HCT116 (cell line): ENCODE data around the gene AGBL1. TPM values are rescaled to one million over a fixed set of nuclear protein-coding genes. Genes with fewer than 3 reads are reported as not detected.

Source experiments
- ATAC-seq: fragments of 200-7000 bp; cut with Tn5 transposase; 2 replicates; pipeline ENCODE4 v1.9.1; 2020; ENCODE audit warnings: mild to moderate bottlenecking, moderate library complexity
- BruUV-seq: library from RNA; stranded (reverse); fragments of 400-500 nt; replicated peaks from 2 replicates; lab custom pipeline; 2021; lab: Mats Ljungman, UMichigan
- CTCF ChIA-PET: fragments of 300-600 bp; sonication (Branson Sonifier 250); formaldehyde crosslinking; loops from one replicate; lab custom pipeline; 2021; ENCODE audit warnings: antibody characterized with exemption; lab: Charles Lee
- POLR2A ChIA-PET: fragments of 300-600, 350-600 bp; sonication (Branson Sonifier 250); formaldehyde crosslinking; loops from one replicate; lab custom pipeline; 2021; ENCODE audit warnings: antibody characterized with exemption; lab: Charles Lee
- RAD21 ChIA-PET, 2 experiments: fragments of 300-600 bp; sonication (Branson Sonifier 250); formaldehyde crosslinking; loops; one replicate each; lab custom pipeline; 2023; ENCODE audit warnings: low total read pairs in 2 of 2; ENCODE audit not compliant: uncharacterized antibody in 2 of 2, unreplicated experiment in 2 of 2, low non-redundant PET in 1 of 2; lab: Charles Lee
- DNase-seq: peaks from one replicate; pipeline ENCODE4 v3.0.0-alpha.2; 2010; ENCODE audit warnings: low read depth, low spot score
- H2AFZ ChIP-seq: fragments of 200-600 bp; shearing (Covaris generic), sonication (generic); 2 replicates; pipeline ENCODE4 v1.6.1; 2017; ENCODE audit warnings: low read depth, mixed run types, mixed read lengths, antibody characterized with exemption, low read length; ENCODE audit not compliant: poor library complexity, severe bottlenecking
- H3K27ac ChIP-seq: 2 replicates; pipeline ENCODE4 v1.5.1; 2012; ENCODE audit warnings: low read depth, low read length
- H3K27me3 ChIP-seq: fragments of 200-600 bp; sonication (generic); 2 replicates; pipeline ENCODE4 v1.6.1; 2016; ENCODE audit warnings: mixed run types, low read length, mixed read lengths; ENCODE audit not compliant: insufficient read depth
- H3K36me3 ChIP-seq, 2 experiments: fragments of 200-500 bp in 1 of 2; fragments of 200-600 bp in 1 of 2; sonication (Bioruptor generic) in 1 of 2; sonication (generic) in 1 of 2; 2 replicates each; pipeline versions ENCODE4 v1.5.1 to v1.6.1; 2014 to 2016; ENCODE audit warnings: low read length in 2 of 2, inconsistent platforms in 1 of 2, mixed read lengths in 1 of 2, mixed run types in 1 of 2; ENCODE audit not compliant: insufficient read depth in 2 of 2, control insufficient read depth in 1 of 2
- H3K4me1 ChIP-seq, 2 experiments: fragments of 200-600 bp in 1 of 2; sonication (generic) in 1 of 2; 2 replicates each; pipeline versions ENCODE4 v1.5.1 to v1.6.1; 2012 to 2017; ENCODE audit warnings: low read length in 2 of 2, inconsistent platforms in 1 of 2, mild to moderate bottlenecking in 1 of 2, mixed read lengths in 1 of 2, mixed run types in 1 of 2, moderate library complexity in 1 of 2; ENCODE audit not compliant: insufficient read depth in 2 of 2, control insufficient read depth in 1 of 2
- H3K4me2 ChIP-seq: fragments of 200-600 bp; sonication (generic); 2 replicates; pipeline ENCODE4 v1.6.1; 2017; ENCODE audit warnings: mixed run types, low read length, mixed read lengths
- H3K4me3 ChIP-seq, 2 experiments: fragments of 200-600 bp in 1 of 2; sonication (generic) in 1 of 2; replicated peaks in 1 of 2; 2 replicates each; pipeline ENCODE4 v1.5.1; 2011 to 2016; ENCODE audit warnings: low read length in 2 of 2, control low read depth in 1 of 2, low read depth in 1 of 2, mild to moderate bottlenecking in 1 of 2, mixed read lengths in 1 of 2, mixed run types in 1 of 2
- H3K79me2 ChIP-seq: fragments of 200-600 bp; sonication (generic); 2 replicates; pipeline ENCODE4 v1.6.1; 2017; ENCODE audit warnings: mild to moderate bottlenecking, mixed run types, low read length, moderate library complexity, mixed read lengths; ENCODE audit not compliant: insufficient read depth
- H3K9ac ChIP-seq: fragments of 200-600 bp; sonication (generic); 2 replicates; pipeline ENCODE4 v1.6.1; 2016; ENCODE audit warnings: low read length, mixed read lengths
- H3K9me2 ChIP-seq: fragments of 200-600 bp; sonication (generic), shearing (Covaris generic); 2 replicates; pipeline ENCODE4 v1.6.1; 2017; ENCODE audit warnings: mixed run types, mild to moderate bottlenecking, moderate library complexity; ENCODE audit not compliant: insufficient read depth
- H3K9me3 ChIP-seq, 2 experiments: fragments of 200-500 bp in 1 of 2; fragments of 200-600 bp in 1 of 2; sonication (Bioruptor generic) in 1 of 2; sonication (generic) in 1 of 2; 2 replicates each; pipeline ENCODE4 v1.6.1; 2014 to 2017; ENCODE audit warnings: low read length in 2 of 2, mixed read lengths in 2 of 2, inconsistent platforms in 1 of 2, low read depth in 1 of 2, mild to moderate bottlenecking in 1 of 2, mixed run types in 1 of 2, moderate library complexity in 1 of 2; ENCODE audit not compliant: control insufficient read depth in 1 of 2, insufficient read depth in 1 of 2
- H4K20me1 ChIP-seq: fragments of 200-600 bp; sonication (generic), shearing (Covaris generic); 2 replicates; pipeline ENCODE4 v1.6.1; 2017; ENCODE audit warnings: mixed run types, mild to moderate bottlenecking, moderate library complexity; ENCODE audit not compliant: insufficient read depth
- EGR1 ChIP-seq: IDR thresholded peaks from 2 replicates; pipeline ENCODE4 v1.6.1; 2012; ENCODE audit warnings: low read depth
- ELF1 ChIP-seq: IDR thresholded peaks from 2 replicates; pipeline ENCODE4 v1.6.1; 2012; ENCODE audit warnings: low read depth, borderline replicate concordance
- EZH2 ChIP-seq: fragments of 200-600 bp; sonication (generic); IDR thresholded peaks from 2 replicates; pipeline ENCODE4 v1.6.1; 2017; ENCODE audit warnings: antibody characterized with exemption, mixed run types
- EZH2phosphoT487 ChIP-seq: fragments of 200-600 bp; IDR thresholded peaks from 2 replicates; pipeline ENCODE4 v1.6.1; 2018; ENCODE audit warnings: antibody characterized with exemption, borderline replicate concordance
- POLR2A ChIP-seq: IDR thresholded peaks from 2 replicates; pipeline ENCODE4 v1.7.0; 2011; ENCODE audit warnings: borderline replicate concordance; ENCODE audit not compliant: insufficient read depth, insufficient read length; ENCODE audit errors: extremely low read depth
- RAD21 ChIP-seq: IDR thresholded peaks from 2 replicates; pipeline ENCODE4 v1.6.1; 2012; ENCODE audit warnings: low read depth, mild to moderate bottlenecking
- SIN3A ChIP-seq: IDR thresholded peaks from 2 replicates; pipeline ENCODE4 v1.6.1; 2012; ENCODE audit warnings: low read depth
- SP1 ChIP-seq: IDR thresholded peaks from 2 replicates; pipeline ENCODE4 v1.6.1; 2012; ENCODE audit warnings: low read depth
- SRF ChIP-seq: IDR thresholded peaks from 2 replicates; pipeline ENCODE4 v1.6.1; 2012; ENCODE audit warnings: low read depth
- TCF7L2 ChIP-seq: IDR thresholded peaks from 2 replicates; pipeline ENCODE4 v1.7.0; 2011; ENCODE audit warnings: borderline replicate concordance, inconsistent platforms; ENCODE audit not compliant: insufficient read depth, insufficient read length; ENCODE audit errors: extremely low read depth
- YY1 ChIP-seq: IDR thresholded peaks from 2 replicates; pipeline ENCODE4 v1.6.1; 2011; ENCODE audit warnings: low read length, low read depth, moderate library complexity, mild to moderate bottlenecking; ENCODE audit not compliant: insufficient replicate concordance; ENCODE audit errors: extremely low read depth
- ZFX ChIP-seq: fragments of 450-650 bp; IDR thresholded peaks from 2 replicates; pipeline ENCODE4 v1.6.1; 2017
- ZNF274 ChIP-seq: fragments of 200-500 bp; sonication (Bioruptor generic); IDR thresholded peaks from 2 replicates; pipeline ENCODE4 v1.6.1; 2014; ENCODE audit warnings: mild to moderate bottlenecking, low read depth, low read length, inconsistent platforms
- intact Hi-C: fragments of 100-400 bp; cut with micrococcal nuclease; formaldehyde crosslinking; loops from 2 replicates; pipeline ENCODE4 v1.10.0; 2022
- total RNA-seq: library from RNA; stranded (reverse); gene quantifications from one replicate; pipeline ENCODE4 v1.2.1, GENCODE V29; 2021; ENCODE audit not compliant: unreplicated experiment
- TF ChIP-seq, protein P1 (sequence below): IDR thresholded peaks from 2 replicates; pipeline ENCODE4 v1.6.1; 2012
- TF ChIP-seq, protein P2 (sequence below), 3 experiments: fragments of 200-600 bp in 1 of 3; sonication (generic) in 1 of 3; IDR thresholded peaks in 2 of 3; conservative IDR thresholded peaks in 1 of 3; 2 replicates each; pipeline ENCODE4 v1.5.1; 2012 to 2017; ENCODE audit warnings: low read depth in 2 of 3, low read length in 2 of 3, antibody characterized with exemption in 1 of 3, borderline replicate concordance in 1 of 3, control low read depth in 1 of 3, mild to moderate bottlenecking in 1 of 3, mixed read lengths in 1 of 3, mixed run types in 1 of 3, moderate library complexity in 1 of 3; ENCODE audit not compliant: insufficient read depth in 1 of 3
- TF ChIP-seq, protein P3 (sequence below): IDR thresholded peaks from 2 replicates; pipeline ENCODE4 v1.6.1; 2012
- TF ChIP-seq, protein P4 (sequence below): IDR thresholded peaks from 2 replicates; pipeline ENCODE4 v1.6.1; 2011; ENCODE audit warnings: mild to moderate bottlenecking, low read length, moderate library complexity; ENCODE audit not compliant: insufficient replicate concordance; ENCODE audit errors: extremely low read depth

AGBL1 gene
- total RNA-seq, 1 experiment from 2014 or later, result not detected

DNA sequence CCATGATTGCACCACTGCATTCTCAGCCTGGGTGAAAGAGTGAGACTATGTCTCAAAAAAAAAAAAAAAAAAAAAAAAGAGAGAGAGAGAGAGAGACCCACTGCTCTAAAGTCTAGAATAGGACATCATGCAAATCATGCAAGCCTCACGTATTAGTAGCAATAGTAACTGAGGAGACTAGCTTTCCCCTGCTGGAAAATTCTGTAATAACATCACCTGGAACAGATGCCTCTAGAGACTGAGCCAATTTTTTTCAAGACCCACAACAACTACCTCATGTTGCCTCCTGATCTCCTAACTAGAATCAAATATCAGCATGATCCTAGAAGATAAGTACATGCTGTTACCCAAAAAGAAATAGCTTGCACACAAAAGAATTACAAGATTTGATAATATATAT, 461.9 kb downstream of the AGBL1 start:
- CTCF ChIA-PET, result no interaction called here
- RAD21 ChIA-PET, result no interaction called here
- TF ChIP-seq ZNF274, result no peak
- no peak for TF ChIP-seq ELF1
- TF ChIP-seq, protein P1, sequence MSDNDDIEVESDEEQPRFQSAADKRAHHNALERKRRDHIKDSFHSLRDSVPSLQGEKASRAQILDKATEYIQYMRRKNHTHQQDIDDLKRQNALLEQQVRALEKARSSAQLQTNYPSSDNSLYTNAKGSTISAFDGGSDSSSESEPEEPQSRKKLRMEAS, result no peak
- no peak for TF ChIP-seq RAD21
- TF ChIP-seq SRF, result no peak
- TF ChIP-seq, protein P2, sequence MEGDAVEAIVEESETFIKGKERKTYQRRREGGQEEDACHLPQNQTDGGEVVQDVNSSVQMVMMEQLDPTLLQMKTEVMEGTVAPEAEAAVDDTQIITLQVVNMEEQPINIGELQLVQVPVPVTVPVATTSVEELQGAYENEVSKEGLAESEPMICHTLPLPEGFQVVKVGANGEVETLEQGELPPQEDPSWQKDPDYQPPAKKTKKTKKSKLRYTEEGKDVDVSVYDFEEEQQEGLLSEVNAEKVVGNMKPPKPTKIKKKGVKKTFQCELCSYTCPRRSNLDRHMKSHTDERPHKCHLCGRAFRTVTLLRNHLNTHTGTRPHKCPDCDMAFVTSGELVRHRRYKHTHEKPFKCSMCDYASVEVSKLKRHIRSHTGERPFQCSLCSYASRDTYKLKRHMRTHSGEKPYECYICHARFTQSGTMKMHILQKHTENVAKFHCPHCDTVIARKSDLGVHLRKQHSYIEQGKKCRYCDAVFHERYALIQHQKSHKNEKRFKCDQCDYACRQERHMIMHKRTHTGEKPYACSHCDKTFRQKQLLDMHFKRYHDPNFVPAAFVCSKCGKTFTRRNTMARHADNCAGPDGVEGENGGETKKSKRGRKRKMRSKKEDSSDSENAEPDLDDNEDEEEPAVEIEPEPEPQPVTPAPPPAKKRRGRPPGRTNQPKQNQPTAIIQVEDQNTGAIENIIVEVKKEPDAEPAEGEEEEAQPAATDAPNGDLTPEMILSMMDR (IDR thresholded peaks at IDR 0.05 in 2 of 3, conservative IDR thresholded peaks at IDR 0.05 in 1 of 3; ENCODE audit: borderline replicate concordance in 1 of 3, insufficient read depth in 1 of 3, low read depth in 2 of 3, low read length in 2 of 3), result no peak
- TF ChIP-seq, protein P3, sequence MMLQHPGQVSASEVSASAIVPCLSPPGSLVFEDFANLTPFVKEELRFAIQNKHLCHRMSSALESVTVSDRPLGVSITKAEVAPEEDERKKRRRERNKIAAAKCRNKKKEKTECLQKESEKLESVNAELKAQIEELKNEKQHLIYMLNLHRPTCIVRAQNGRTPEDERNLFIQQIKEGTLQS, result no peak
- no peak for TF ChIP-seq EZH2
- TF ChIP-seq, protein P4, sequence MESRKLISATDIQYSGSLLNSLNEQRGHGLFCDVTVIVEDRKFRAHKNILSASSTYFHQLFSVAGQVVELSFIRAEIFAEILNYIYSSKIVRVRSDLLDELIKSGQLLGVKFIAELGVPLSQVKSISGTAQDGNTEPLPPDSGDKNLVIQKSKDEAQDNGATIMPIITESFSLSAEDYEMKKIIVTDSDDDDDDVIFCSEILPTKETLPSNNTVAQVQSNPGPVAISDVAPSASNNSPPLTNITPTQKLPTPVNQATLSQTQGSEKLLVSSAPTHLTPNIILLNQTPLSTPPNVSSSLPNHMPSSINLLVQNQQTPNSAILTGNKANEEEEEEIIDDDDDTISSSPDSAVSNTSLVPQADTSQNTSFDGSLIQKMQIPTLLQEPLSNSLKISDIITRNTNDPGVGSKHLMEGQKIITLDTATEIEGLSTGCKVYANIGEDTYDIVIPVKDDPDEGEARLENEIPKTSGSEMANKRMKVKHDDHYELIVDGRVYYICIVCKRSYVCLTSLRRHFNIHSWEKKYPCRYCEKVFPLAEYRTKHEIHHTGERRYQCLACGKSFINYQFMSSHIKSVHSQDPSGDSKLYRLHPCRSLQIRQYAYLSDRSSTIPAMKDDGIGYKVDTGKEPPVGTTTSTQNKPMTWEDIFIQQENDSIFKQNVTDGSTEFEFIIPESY, result no peak
- TF ChIP-seq EGR1, result no peak
- no peak for TF ChIP-seq ZFX
- TF ChIP-seq SIN3A, result no peak
- no peak for TF ChIP-seq POLR2A
- TF ChIP-seq SP1, result no peak
- TF ChIP-seq TCF7L2, result no peak
- TF ChIP-seq EZH2phosphoT487, result no peak
- no peak for TF ChIP-seq YY1
- Histone ChIP-seq H3K36me3 (no peaks in the 10 kb centered on the region), H2AFZ (no peak overlapping the region), H3K9me2 (no peaks in the 10 kb centered on the region), H3K9me3 (peaks cover 5 to 35% of the 10 kb centered on the region in 2 experiments; a peak in 2 of 4 replicates), H3K4me2 (no peak overlapping the region), H3K9ac (no peak overlapping the region), H3K27ac (no peak overlapping the region), H4K20me1 (no peaks in the 10 kb centered on the region), H3K4me3 (no peak overlapping the region), H3K4me1 (no peaks in the 10 kb centered on the region), H3K27me3 (no peaks in the 10 kb centered on the region), H3K79me2 (no peaks in the 10 kb centered on the region)
- no peak for ATAC-seq
- DNase-seq, result no peak
- BruUV-seq, result no TSS peak
- intact Hi-C loops, result no loop called here
- POLR2A ChIA-PET, result no interaction called here
